HG02870 (cell line): Measurements from ENCODE around the gene ITSN1.

ENCODE experiments used
- ATAC-seq: cut with Tn5 transposase; IDR thresholded peaks from one replicate; pipeline ENCODE4 v1.9.1; 2021; ENCODE audit warnings: mild to moderate bottlenecking, moderate library complexity; ENCODE audit not compliant: unreplicated experiment

Gene ITSN1

DNA sequence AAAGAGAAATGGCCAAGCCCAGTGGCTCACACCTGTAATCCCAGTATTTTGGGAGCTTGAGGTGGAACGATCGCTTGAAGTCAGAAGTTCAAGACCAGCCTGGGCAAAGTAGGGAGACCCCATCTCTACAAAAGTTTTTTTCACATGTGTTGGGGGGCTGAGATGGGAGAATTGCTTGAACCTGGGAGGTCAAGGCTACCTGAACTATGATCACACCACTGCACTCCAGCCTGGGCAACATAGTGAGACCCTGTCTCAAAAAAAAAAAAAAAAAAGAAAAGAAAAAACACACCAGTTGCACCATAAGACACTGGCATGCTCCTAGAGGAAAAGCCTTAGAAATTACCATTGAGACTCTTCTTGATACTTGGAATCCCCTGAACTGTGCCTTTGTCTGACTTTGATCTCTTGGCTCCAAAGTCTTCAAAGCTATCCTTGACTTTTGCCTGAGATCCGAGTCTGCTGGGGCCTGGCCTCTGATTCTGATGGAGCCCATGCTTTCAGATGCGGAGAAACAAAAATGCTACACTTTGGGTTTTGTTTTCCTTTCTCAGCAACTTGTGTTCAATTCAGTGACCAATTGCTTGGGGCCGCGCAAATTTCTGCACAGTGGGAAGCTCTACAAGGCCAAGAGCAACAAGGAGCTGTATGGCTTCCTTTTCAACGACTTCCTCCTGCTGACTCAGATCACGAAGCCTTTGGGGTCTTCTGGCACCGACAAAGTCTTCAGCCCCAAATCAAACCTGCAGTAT is 239.6 kb downstream of the ITSN1 start:
- ATAC-seq: no peak

DNA sequence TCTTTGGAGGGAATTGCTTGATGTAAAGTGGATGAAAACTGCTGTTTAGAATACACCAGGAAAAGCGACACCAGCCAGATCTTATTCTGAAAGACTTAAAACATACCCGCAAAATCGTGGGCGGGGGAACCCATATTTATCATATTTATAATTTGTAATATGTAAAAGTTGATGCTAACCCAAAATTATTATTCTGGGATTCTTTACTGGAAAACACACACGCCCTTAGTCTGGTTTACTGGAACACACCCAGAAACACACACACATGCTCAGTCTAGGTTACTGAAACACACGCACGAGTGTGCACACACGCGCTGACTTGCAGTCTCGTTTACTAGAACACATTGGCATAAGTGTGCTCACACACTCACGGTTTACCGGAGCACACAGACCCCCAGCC is 240.8 kb downstream of the ITSN1 start:
- ATAC-seq: no peak

DNA sequence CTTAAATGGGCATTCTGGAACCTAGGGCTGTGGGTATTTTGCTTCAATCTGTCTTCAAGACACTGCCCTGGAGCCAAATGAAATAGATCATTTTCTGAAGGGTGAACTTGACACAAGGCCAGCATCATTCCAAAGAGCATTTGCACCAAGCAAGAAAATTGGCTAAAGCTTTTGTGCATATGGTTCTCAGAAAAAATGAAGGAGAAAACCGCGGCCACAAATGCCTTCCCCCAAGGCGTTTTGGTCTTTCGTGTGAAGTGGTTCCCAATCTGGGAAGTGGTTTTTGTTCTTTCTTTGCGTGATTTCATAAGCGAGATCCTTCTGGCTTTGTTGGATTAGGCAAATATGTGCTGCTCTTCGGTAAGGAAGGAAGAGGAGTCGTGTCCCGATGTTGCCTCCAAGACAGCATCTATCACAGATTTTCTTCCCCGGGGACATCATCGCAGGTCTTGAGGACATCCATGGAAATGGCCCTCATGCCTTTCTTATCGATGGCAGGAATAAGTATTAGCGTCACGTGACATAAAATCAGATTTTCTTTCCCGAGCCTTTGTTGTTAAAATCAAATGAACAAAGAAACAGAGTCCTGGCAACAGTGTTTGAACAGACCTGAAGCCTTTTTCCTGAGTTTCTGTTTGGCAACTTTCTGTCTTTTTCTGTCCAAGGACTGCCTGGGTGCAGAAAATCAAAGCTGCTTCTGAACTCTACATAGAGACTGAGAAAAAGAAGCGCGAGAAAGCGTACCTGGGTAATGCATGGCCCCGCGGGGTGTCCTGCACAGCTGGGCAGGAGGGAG is 242.3 kb downstream of the ITSN1 start:
- no peak for ATAC-seq

DNA sequence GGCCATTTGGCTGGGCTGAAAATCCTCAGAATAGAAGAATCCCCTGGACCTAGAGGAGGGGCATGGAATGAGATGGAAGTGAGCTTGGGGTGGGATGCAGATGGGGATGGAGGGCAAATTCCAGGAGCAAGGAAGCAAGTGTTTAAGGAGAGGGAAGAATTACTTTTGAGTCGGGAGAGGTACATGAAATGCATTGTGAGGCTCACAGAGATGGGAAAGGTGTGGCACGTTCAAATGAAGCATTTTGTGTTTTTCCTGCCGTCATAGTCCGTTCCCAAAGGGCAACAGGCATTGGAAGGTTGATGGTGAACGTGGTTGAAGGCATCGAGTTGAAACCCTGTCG is 242.8 kb downstream of the ITSN1 start:
- ATAC-seq: no peak

DNA sequence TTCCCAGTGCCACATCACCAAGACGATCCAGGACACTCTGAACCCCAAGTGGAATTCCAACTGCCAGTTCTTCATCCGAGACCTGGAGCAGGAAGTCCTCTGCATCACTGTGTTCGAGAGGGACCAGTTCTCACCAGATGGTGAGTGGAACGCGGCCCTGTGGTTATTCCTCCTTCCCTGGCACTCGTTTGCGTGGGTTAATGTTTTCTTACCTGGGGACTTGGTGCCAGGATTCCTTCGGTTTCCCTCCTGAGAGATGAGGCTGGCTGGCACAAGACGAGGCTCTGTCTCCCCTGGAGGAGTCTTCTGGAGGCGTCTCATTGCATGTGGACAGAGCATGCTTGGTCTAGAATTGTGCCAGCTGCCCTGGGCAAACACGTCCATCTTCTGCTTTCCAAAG is 244.0 kb downstream of the ITSN1 start:
- no peak for ATAC-seq

DNA sequence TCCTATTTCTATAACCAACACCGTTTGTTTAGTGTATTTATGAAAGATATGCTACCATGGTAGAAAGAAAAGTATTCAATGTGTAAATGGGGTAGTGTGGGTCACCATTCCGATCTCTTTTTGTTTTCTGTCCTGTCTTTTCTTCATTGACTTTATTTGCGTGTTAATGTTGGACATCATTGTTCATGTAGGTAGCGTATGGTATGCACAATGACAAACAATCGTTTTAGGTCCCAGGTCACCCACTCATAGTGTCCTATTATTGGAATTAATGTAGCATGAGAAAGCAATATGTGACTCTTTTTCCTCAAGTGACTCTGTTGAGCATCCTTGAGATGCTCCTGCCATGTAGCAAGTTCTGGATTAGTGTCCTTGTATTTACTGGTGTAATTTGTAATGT is 247.9 kb downstream of the ITSN1 start:
- no peak for ATAC-seq

DNA sequence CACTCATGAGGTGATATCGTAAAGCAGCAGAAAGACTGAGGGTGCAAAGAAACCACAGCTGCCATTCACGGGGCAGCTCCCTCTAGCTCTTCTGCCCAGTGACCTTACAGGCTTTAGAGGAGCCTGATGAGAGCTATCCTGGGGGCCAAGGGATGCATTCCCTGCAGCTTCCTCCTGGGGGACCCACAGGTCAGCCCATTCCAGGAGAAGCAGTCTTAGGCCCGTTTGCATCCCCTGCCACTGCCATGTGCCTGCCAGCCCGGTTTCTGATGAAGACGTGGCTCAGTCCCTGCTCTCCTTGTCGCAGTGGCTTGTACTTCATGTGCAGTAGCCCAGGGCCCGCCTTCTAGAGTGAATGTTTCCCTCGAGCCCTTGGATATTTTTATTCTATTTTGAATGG is 250.6 kb downstream of the ITSN1 start:
- no peak for ATAC-seq

DNA sequence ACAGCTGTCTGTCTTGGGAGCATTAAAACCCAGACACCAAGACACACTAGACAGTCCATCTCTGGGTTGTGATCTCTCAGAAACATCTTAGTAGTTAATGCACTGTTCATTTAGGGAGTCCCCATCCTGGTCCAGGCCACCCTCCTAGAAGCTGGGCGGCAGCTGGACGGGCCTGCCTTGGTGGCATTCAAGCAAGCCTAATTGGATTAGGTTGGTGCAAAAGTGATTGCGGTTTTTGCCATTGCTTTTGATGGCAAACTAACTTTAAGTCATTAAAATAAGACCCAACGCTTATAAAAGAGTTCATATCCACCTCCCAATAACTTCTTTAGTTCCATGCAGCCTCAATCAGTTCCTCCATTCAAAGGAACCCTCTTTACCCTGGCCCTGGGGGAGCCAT is 251.6 kb downstream of the ITSN1 start:
- ATAC-seq: no peak

DNA sequence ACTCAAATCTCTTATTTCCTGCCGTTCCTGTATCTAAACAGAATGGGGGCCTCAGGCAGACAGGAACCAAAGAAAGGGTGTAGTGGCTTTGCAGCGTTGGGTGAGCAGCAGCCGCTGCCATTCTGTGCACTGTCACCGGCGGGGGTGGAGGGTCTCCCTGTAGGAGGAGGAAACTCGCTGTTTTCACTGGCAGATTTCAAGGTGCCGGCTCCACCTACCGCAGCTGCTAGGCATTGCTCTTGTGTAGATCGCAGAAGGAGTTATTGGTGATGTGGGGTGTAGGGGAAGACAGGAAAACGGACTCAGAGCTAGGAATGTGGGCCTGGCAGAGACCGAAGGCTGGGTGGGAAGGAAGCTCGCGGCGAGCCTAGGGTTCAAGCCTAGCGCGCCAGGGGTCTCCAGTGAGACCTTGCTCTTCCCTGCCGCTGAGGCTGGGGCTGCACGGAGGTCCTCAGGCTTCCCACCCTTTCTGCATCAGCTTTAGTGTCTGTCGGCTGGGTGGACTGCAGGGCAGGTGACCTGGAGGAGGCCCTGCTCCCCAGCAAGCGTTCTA is 252.5 kb downstream of the ITSN1 start:
- peak; percentile 70 for ATAC-seq

DNA sequence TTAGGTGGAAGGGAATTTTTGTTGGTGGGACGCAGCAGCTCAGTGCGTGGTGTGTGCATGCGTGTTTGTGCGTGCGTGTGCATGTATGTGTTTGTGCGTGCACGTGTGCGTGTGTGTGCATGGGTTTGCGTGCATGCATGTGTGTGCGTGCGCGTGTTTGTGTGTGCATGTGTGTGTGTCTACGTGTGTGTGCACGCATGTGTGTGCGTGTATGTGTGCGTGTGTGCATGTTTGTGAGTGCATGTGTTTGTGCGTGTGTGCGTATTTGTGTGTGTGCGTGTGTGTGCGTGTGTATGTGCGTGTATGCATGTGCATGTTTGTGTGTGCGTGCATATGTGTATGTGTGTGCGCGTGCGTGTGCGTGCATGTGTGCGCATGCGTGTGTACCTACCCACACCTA is 253.1 kb downstream of the ITSN1 start:
- ATAC-seq: no peak

DNA sequence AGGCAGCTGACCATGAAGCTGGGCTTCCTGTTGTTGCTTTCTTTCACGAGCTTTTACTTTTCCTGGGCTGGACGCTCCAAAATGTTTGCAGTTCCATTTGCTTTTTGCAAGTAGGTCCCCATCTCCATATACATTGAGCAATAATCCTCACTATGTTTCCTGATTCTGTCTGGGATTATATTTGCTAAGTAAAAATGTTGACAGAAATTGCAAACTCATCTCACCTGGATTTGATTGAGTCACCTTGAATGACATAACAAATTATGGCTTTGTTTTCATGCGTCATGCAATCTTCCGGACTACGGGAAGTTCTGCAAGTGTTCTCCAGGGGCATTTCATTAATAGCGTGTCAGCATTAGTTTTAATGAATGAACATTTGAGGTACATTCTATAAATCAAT is 254.4 kb downstream of the ITSN1 start:
- ATAC-seq: no peak

DNA sequence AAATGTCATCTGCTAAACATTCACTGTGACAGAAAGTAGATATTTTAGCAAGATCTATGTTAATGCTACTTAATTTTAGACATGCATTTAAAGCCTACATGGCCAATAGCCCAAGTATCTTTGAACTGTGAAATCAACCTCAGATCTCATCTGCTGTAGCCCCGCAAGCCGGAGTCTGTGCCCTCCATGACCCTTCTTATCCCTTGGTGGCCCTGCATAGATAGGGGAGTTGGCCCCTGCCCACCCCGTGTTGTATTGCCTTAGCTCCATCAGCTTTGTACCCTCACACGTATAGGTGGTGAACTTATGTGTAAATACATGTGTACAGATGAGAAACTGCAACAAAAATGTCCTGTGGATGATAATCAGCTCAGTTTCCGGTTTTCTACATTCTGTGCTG is 254.8 kb downstream of the ITSN1 start:
- no peak for ATAC-seq

DNA sequence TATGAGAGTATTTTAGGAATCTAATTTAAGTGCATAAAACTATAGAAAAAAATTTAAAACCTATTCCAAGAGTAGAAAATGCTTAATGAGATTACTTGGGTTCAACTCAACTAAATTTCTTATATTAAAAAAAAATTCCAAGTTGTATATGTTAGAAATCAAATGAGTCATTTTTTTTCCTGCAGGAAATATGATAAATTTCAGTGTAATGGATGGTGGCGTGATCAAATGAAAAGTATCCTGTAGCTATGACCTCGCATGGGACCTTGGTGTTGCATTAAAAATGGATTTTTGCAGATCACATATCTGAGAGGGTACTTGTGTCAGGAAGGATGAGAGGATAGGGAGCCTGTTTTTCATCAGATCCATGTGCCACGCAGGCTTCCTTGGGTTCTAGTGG is 255.4 kb downstream of the ITSN1 start:
- ATAC-seq: no peak

DNA sequence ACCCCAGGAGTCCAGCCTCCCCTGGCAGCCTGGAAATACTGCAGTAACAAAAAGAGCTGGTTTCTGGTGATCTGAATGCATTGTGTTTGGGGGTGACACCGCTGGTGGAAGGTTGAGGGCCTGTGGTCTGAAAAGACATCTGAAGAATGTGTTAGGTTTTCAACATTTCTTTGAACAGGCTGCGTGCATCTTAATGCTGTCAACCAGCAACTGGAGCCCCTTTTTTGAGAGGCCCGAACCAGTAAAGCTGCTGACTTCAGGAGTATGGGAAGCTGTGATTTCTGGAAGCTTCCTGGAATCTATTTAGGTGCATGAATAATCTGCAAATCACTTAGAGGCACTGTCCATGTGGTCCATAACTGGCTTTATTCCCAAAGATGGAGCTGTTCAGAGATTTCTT is 256.3 kb downstream of the ITSN1 start:
- no peak for ATAC-seq

DNA sequence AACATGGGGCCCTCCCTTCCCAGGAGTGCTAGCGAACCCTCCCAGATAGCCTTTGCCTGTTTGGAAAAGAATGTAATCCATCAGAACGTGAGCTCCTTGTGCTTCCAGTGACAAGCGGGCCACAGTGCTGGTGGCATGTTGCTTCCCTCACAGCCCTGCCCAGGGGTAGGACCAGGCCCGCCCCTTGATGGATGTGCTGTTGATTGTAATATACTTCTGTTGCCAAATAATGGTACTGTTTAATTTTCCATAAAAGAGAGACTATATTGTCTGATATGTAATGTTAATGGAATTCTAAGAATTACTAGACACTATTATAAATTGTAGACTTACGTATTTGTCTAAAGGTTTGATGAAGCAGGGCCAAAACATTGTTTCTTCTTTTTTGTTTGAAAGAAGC is 256.9 kb downstream of the ITSN1 start:
- no peak for ATAC-seq

DNA sequence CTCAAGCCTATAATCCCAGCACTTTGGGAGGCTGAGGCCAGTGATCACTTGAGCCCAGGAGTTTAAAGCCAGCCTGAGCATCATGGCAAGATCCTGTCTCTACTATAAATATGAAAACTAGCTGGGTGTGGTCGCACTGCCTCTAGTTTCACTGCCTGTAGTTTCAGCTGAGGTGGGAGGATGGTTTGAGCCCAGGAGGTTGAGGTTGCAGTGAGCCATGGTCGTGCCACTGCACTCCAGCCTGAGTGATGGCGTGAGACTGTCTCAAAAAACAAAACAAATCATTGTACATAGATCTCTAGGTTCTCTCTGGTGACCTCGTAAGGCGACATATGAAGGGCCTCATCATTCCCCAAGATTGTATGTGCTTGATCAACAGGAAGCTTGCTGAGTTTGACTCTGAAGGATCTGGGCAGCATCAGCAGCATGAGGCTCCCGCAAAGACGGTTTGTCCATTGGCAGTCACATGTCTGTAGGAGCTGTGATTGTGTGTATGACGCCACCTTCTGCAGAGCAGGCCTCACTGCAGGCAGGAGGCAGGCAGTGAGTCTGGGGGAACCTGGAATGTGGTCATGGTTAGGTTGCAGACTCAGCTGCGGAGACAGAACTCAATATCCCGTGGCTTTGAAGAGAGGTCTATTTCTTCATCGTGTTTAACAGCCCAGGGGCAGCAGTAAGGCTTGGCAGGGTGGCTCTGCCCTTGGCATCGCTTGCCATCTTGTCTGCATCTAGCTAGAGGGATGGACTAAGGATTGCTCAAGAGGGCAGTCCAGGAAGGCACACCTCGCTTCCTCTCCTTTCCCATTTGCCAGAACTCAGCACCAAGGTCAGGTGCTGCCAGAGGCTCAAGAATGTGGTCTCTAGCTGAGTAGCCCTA is 259.3 kb downstream of the ITSN1 start:
- ATAC-seq: no peak

DNA sequence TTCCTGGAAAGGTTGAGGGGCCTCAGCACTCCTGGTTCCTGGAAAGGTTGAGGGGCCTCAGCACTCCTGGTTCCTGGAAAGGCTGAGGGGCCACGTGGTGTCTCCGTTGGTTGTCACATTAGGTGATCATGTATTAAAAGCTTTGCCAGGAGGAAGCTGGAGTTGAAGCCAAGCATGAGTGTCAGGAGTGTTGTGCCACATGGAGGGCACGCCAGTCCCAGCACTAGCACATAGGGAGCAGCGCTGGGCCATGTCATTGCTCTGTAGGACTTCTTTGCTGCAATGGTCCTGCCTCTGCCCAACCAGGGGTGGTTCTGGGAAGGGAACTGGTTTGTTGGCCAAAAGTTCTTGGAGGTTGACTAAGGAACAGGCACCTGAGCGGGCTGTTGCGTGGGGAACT is 260.0 kb downstream of the ITSN1 start:
- no peak for ATAC-seq

DNA sequence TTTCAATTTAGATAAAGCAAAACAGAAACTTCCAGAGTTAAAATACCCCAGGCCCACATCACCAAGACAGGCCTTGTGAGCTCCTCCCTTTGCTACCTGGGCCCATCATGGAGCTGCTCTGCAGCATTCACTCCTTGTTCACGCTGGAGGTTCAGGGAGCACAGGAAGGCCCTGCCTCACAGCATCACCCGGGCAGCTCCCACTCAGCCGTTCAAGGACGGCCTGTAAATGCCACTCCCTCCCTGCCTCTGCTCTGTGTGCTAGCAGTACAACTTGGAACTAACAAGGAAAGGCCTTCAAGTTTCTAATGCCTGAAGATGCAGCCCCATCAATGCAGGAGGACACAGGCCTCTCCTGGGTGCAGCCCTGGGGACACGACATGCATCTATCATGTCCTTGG is 261.7 kb downstream of the ITSN1 start:
- ATAC-seq: no peak

DNA sequence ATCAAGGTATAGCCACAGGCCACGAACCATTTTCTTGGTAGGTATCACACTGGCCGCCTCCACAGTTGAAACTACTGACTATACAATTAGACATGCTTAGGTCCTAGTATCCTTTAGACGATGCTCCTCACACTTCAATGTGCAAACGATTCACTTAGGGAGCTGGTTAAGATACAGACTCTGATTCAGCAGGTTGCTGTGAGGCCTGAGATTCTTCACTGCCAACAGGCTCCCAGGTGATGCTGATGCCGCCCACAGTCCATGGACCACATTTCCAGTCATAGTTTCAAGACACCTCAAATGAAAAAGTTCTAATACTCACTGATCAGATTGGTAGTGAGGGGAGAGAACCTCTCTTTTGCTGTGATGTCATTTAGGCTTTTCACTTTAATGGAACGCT is 266.5 kb downstream of the ITSN1 start:
- ATAC-seq: no peak

DNA sequence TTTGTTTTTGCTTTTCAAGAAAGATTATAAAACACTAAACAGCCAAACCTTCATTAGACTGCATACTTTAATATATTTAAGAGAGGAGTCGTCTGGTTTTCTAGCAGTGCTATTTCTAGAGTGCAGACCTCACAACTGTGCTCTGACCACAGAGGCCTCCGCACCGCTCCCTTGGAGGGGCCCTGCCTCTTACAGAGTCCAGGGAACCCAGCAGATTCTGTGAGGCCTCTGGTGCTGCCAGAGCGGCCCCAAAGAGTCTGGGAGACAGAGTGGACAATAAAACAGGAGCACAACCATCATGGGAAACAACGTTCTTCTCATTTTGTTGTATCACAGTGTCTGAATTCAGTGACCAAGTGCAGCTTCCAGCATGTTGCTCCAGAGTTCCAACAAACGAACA is 267.5 kb downstream of the ITSN1 start:
- no peak for ATAC-seq

DNA sequence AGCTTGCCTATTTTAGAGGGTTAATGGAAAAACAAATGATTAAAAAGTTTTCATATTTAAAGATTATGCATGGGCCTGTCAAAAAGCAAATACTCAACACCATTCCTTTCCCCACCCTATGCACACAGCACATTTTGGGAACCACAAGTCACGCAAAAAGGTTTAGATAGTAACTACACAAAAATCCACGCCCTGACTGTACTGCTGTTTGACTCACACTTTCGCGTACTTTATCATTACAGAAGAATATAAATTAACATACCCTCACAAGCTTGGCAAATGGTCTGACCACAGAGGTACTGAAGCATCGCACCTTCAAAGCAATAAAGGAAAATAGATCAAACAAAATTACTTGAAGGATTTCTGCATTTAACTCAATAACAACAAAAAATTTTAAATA is 271.9 kb downstream of the ITSN1 start:
- ATAC-seq: no peak
